Kidney (tissue), 14 donors: ENCODE results near the gene B4GALT2. TPM values are rescaled to one million over a fixed set of nuclear protein-coding genes. Genes with fewer than 3 reads are reported as not detected.

Experiments used
- DNase-seq, 5 donors: peaks; one replicate each; pipeline ENCODE4 v3.0.0-alpha.2; 2013 to 2020
- FAIRE-seq: peaks from 2 replicates; lab custom pipeline; 2012; peaks lifted over from hg19 to GRCh38; lab: Jason Lieb, UNC
- H3K27ac ChIP-seq, 2 donors: one replicate each; pipeline ENCODE4 v1.7.0; 2013; ENCODE audit warnings: low read depth in 2 of 2, low read length in 2 of 2, inconsistent platforms in 1 of 2
- H3K27me3 ChIP-seq: one replicate; pipeline ENCODE4 v1.7.1; 2013; ENCODE audit warnings: low read length, inconsistent platforms; ENCODE audit not compliant: control insufficient read depth, insufficient read depth
- H3K36me3 ChIP-seq, 3 donors: one replicate each; pipeline versions ENCODE4 v1.7.0 to v1.7.1; 2013; ENCODE audit warnings: low read length in 3 of 3, control low read depth in 1 of 3, inconsistent platforms in 1 of 3; ENCODE audit not compliant: insufficient read depth in 3 of 3, control insufficient read depth in 2 of 3
- H3K4me1 ChIP-seq, 3 donors: one replicate each; pipeline versions ENCODE4 v1.7.0 to v1.7.1; 2013; ENCODE audit warnings: low read length in 3 of 3, inconsistent platforms in 1 of 3, low read depth in 1 of 3; ENCODE audit not compliant: control insufficient read depth in 2 of 3, insufficient read depth in 2 of 3
- H3K4me3 ChIP-seq, 3 donors: one replicate each; pipeline versions ENCODE4 v1.7.0 to v1.8.1; 2013; ENCODE audit warnings: low read length in 3 of 3, control low read depth in 1 of 3, inconsistent platforms in 1 of 3
- H3K9ac ChIP-seq, 3 donors: one replicate each; pipeline versions ENCODE4 v1.7.0 to v1.7.1; 2013; ENCODE audit warnings: low read length in 3 of 3, control low read depth in 1 of 3, inconsistent platforms in 1 of 3
- H3K9me3 ChIP-seq, 3 donors: one replicate each; pipeline versions ENCODE4 v1.7.0 to v1.7.1; 2013; ENCODE audit warnings: low read length in 3 of 3, control low read depth in 1 of 3, inconsistent platforms in 1 of 3; ENCODE audit not compliant: control insufficient read depth in 2 of 3, insufficient read depth in 1 of 3
- intact Hi-C: fragments of 100-400 bp; cut with DNase I; formaldehyde crosslinking; loops from one replicate; pipeline ENCODE4 v1.11.1; 2022
- polyA plus RNA-seq: library from polyadenylated mRNA; stranded (reverse); fragments of 350-450 nt; fragmentation: Illumina TruSeq; extraction: RNeasy Lipid Tissue Mini Kit (QIAGEN cat#74804); gene quantifications from one replicate; pipeline ENCODE4 v1.2.3, GENCODE V29; 2014; ENCODE audit warnings: low read depth, low replicate concordance; ENCODE audit not compliant: insufficient read depth
- total RNA-seq: library from RNA; stranded (reverse); fragmentation: NEBNext Ultra II Directional; extraction: Animal tissue kit (Norgen Biotek cat#: 25700); gene quantifications from one replicate; pipeline ENCODE4 v1.2.1, GENCODE V29; 2021
- TF ChIP-seq, protein P1 (sequence below): IDR thresholded peaks from 3 replicates; pipeline ENCODE4 v1.5.1; 2012; ENCODE audit warnings: mild to moderate bottlenecking, moderate library complexity, borderline replicate concordance; ENCODE audit not compliant: insufficient read depth; ENCODE audit errors: extremely low read depth
- donor health status: control.
- donor health status: control.
- donor health status: control.
- donor health status: control.
- donor health status: control.
- donor health status: DM: yes; HTN: yes; CAD: no.
- donor health status: Normal renal cell carcinoma (clear cell type).

Gene B4GALT2
- total and polyA plus RNA-seq, 2 donors from 2014 or later = 25.1 to 32.5 TPM

DNA sequence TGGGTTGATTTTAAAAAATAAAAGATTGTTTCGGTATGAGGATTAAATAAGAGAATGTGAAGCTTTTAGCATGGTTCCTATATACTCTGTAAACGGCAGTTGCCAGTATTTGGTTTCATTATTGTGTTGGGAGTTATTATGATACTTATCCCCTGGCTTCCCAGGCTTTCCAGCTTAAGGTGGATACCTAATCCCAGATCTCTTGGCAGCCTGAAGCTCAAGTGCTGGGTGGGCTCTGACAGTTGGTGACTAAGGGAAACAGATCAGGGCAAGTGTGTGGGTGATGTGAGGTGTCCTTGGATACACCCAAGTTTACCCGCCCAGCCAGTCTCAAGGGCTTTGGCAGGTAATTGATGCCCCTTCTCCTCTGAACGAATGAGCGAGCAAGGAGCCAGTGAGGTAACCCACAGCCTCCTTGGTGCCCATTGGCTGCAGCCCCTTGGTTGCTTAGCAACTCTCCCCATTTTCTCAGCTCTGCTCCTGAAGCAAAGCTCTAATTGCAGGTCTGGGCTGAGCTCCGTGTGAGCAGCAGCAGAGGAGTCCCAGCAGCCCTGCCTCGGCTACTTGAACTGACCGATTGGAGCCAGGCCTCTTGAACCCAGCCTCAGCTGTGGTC lies 26.2 kb upstream of the B4GALT2 start:
- intact Hi-C loops = no loop called here
- no peak for FAIRE-seq
- Histone ChIP-seq H3K4me3 (no peak overlapping the region), H3K4me1 (peaks cover 0 to 22% (median 16%) of the 10 kb centered on the region in 3 donors), H3K27ac (peak overlapping the region in 1 of 2 donors; percentile 16), H3K9ac (no peak overlapping the region), H3K27me3 (no peaks in the 10 kb centered on the region), H3K9me3 (no peaks in the 10 kb centered on the region), H3K36me3 (peaks cover 2 to 30% (median 19%) of the 10 kb centered on the region in 3 donors)
- DNase-seq = peak in 4 of 5 donors; percentile 79 to 86 (median 82)
- TF ChIP-seq, protein P1, sequence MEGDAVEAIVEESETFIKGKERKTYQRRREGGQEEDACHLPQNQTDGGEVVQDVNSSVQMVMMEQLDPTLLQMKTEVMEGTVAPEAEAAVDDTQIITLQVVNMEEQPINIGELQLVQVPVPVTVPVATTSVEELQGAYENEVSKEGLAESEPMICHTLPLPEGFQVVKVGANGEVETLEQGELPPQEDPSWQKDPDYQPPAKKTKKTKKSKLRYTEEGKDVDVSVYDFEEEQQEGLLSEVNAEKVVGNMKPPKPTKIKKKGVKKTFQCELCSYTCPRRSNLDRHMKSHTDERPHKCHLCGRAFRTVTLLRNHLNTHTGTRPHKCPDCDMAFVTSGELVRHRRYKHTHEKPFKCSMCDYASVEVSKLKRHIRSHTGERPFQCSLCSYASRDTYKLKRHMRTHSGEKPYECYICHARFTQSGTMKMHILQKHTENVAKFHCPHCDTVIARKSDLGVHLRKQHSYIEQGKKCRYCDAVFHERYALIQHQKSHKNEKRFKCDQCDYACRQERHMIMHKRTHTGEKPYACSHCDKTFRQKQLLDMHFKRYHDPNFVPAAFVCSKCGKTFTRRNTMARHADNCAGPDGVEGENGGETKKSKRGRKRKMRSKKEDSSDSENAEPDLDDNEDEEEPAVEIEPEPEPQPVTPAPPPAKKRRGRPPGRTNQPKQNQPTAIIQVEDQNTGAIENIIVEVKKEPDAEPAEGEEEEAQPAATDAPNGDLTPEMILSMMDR = no peak

DNA sequence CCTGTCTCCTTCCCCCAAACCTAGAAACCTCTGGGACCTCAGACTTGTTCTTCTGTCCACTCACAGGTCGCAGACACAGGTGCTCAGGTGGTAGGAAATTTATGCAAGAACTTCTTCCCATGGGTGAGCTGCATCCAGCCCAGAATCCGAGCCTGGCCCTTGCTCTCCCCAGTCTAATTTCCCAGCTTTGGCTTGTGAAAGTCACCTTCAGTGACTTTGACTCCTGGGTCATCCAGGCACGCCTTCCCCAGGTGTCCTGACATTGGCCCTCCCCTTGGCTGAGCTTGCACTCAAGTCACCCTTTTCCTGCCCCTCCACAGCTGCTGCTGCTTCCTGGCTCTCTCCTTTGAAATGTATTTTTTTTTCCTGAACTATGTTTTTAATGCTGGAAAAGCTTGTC lies 25.6 kb upstream of the B4GALT2 start:
- Histone ChIP-seq H3K4me3 (no peak overlapping the region), H3K36me3 (peaks cover 2 to 35% (median 23%) of the 10 kb centered on the region in 3 donors), H3K9ac (no peak overlapping the region), H3K9me3 (no peaks in the 10 kb centered on the region), H3K4me1 (peaks cover 0 to 18% (median 11%) of the 10 kb centered on the region in 3 donors), H3K27me3 (no peaks in the 10 kb centered on the region), H3K27ac (peak overlapping the region in 1 of 2 donors; percentile 16)
- intact Hi-C loops = no loop called here
- FAIRE-seq (no peak), DNase-seq (no peak)
- TF ChIP-seq, protein P1 = no peak

DNA sequence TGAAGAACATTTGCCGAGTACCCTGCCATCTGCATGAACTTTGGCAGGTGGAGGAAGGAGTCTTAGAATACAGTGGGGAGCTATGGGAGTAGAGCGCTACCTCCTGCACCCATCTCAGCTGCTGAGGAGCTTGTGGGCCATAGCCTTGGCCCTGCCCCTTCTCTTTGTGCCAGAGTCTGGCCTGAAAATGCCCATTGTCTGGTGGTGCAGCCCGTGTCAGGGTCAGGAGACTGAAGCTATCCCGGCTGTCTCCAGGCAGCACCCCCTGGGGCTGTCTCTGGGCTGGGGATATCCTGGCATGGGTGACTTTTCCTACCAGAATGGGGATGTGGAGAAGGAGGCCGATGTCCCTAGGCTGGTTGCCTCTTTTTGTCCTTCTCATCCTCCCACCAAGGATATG lies 25.0 kb upstream of the B4GALT2 start:
- no peak for FAIRE-seq
- Histone ChIP-seq H3K36me3 (peaks cover 3 to 42% (median 29%) of the 10 kb centered on the region in 3 donors), H3K4me1 (peaks cover 0 to 11% (median 7%) of the 10 kb centered on the region in 3 donors), H3K9me3 (no peaks in the 10 kb centered on the region), H3K27me3 (no peaks in the 10 kb centered on the region), H3K4me3 (no peak overlapping the region), H3K27ac (no peak overlapping the region), H3K9ac (no peak overlapping the region)
- TF ChIP-seq, protein P1 = no peak
- intact Hi-C loops = no loop called here
- DNase-seq = no peak

DNA sequence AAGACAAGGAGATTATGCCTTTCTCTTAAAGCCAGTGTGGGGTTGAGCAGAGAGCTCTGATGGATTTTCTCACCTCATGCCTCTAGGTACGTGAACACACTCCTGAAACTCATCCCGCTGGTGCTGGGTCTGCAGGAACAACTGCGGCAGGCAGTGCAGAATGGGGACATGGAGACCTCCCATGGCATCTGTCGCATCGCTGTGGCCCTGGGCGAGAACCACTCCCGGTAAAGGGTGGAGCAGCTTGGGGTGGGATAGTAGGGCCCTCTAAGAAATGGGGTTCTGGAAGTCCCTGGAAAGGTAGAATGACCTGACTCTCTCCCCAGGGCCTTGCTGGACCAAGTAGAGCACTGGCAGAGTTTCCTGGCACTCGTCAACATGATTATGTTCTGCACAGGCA lies 22.8 kb upstream of the B4GALT2 start:
- no peak overlapping the region for H3K27ac ChIP-seq
- H3K4me3 ChIP-seq = no peak overlapping the region
- TF ChIP-seq, protein P1 = no peak
- DNase-seq (no peak), FAIRE-seq (no peak)
- no peaks in the 10 kb centered on the region for H3K9me3 ChIP-seq
- H3K4me1 ChIP-seq = peaks cover 0 to 6% (median 2%) of the 10 kb centered on the region in 3 donors
- H3K9ac ChIP-seq = no peak overlapping the region
- intact Hi-C loops = no loop called here
- peaks cover 3 to 52% (median 44%) of the 10 kb centered on the region in 3 donors for H3K36me3 ChIP-seq
- no peaks in the 10 kb centered on the region for H3K27me3 ChIP-seq
